GM03348 (cell line): ENCODE data around the gene RPL12.
A peak's percentile ranks its signal among the peaks of the same experiment; 100 is the strongest.
"Not testable (repeated sequence)": the region's sequence is repeated elsewhere in the genome, so short reads cannot be mapped to it uniquely, and the experiment has no call there.

Source experiments
- DNase-seq: peaks from one replicate; pipeline ENCODE4 v3.0.0; 2012; ENCODE audit warnings: low spot score

RPL12 gene

GRCh38 chr9:127467621-127468020 lies 16.4 kb upstream of the RPL12 start:
- no peak for DNase-seq

GRCh38 chr9:127466407-127466917 lies 15.3 kb upstream of the RPL12 start:
- not testable (repeated sequence) for DNase-seq

- DNase-seq: no peak
These were observed 12.7 kb upstream of the RPL12 start for GRCh38 chr9:127463911-127464310.

- no peak for DNase-seq
These were observed 12.2 kb upstream of the RPL12 start for GRCh38 chr9:127463382-127463781.

GRCh38 chr9:127458921-127459320 lies 7.7 kb upstream of the RPL12 start:
- DNase-seq: no peak

- no peak for DNase-seq
These were observed 6.1 kb upstream of the RPL12 start for GRCh38 chr9:127457191-127457878.

- DNase-seq: peak; percentile 33
These were observed 4.3 kb upstream of the RPL12 start for GRCh38 chr9:127455324-127455992.

- no peak for DNase-seq
These were observed 1.5 kb upstream of the RPL12 start for GRCh38 chr9:127452691-127453090.

GRCh38 chr9:127451858-127452656 lies 851 bp upstream of the RPL12 start:
- DNase-seq: peak; percentile 74

- DNase-seq: no peak
These were observed 327 bp upstream of the RPL12 start for GRCh38 chr9:127451608-127451857.

- DNase-seq: peak; percentile 61
These were observed 904 bp downstream of the RPL12 start for GRCh38 chr9:127450243-127450760.

GRCh38 chr9:127449332-127449966 lies 1.8 kb downstream of the RPL12 start:
- DNase-seq: no peak

- DNase-seq: no peak
These were observed 2.9 kb downstream of the RPL12 start for GRCh38 chr9:127448112-127448805.

GRCh38 chr9:127447416-127448111 lies 3.6 kb downstream of the RPL12 start:
- no peak for DNase-seq

GRCh38 chr9:127446713-127447415 lies 4.3 kb downstream of the RPL12 start:
- DNase-seq: no peak

GRCh38 chr9:127445851-127446712 lies 5.1 kb downstream of the RPL12 start:
- no peak for DNase-seq

GRCh38 chr9:127444921-127445850 lies 6.0 kb downstream of the RPL12 start:
- DNase-seq: no peak

GRCh38 chr9:127444283-127444920 lies 6.8 kb downstream of the RPL12 start:
- DNase-seq: no peak
